Measurements from ENCODE around the gene ST7L.

DNA sequence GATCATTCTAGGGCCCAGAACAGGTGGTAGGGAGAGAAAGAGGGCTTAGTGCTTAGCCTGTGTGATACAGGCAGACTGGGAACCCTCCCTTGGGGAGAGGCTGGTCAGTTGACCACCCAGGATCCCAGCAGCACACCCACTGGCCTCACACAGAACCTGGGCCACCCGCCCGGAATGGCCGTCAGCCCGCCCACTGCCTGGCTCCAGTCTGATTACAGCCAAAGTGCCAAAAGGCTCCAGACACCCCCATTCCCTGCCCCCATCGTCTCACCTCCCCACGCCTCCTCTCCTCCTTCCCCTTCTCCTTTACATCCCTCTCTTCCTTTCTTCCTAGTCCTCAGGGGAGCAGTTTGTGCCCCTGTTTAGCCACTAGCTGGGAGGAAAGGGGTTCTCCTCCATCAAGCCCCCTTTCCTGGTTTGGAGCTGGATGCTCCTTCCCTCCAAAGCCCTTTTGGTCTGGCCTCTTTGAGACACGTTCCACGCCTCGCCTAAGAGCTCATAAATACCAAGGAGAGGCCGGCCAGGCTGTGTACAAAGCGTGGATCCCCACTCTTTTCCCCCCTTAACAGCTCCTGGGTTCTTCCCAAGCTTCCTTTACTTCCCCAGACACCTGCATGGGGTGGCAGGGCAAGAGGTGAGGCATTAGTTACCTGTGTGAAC, 114.8 kb downstream of the ST7L start:
- TF ChIP-seq, protein P1, sequence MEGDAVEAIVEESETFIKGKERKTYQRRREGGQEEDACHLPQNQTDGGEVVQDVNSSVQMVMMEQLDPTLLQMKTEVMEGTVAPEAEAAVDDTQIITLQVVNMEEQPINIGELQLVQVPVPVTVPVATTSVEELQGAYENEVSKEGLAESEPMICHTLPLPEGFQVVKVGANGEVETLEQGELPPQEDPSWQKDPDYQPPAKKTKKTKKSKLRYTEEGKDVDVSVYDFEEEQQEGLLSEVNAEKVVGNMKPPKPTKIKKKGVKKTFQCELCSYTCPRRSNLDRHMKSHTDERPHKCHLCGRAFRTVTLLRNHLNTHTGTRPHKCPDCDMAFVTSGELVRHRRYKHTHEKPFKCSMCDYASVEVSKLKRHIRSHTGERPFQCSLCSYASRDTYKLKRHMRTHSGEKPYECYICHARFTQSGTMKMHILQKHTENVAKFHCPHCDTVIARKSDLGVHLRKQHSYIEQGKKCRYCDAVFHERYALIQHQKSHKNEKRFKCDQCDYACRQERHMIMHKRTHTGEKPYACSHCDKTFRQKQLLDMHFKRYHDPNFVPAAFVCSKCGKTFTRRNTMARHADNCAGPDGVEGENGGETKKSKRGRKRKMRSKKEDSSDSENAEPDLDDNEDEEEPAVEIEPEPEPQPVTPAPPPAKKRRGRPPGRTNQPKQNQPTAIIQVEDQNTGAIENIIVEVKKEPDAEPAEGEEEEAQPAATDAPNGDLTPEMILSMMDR (IDR thresholded peaks at IDR 0.05), result no peak
- TF ChIP-seq POLR2A (IDR thresholded peaks at IDR 0.05) (no peak), POLR2AphosphoS5 (IDR thresholded peaks at IDR 0.05; ENCODE audit: insufficient read depth in 1 of 2, low read depth in 1 of 2) (no peak)
